Type B pancreatic cell (in vitro differentiated cells): ENCODE data around the gene OR7A17. TPM values are rescaled to one million over a fixed set of nuclear protein-coding genes. Genes with fewer than 3 reads are reported as not detected.

Source experiments
- DNase-seq: peaks from one replicate; pipeline ENCODE4 v3.0.0; 2021; ENCODE audit warnings: mixed read lengths; ENCODE audit not compliant: unreplicated experiment; ENCODE audit errors: extremely low spot score
- H3K27ac Mint-ChIP-seq: 2 replicates; pipeline ENCODE4 v1.8.0; 2021; ENCODE audit warnings: mild to moderate bottlenecking, mixed read lengths
- H3K27me3 Mint-ChIP-seq: 2 replicates; pipeline ENCODE4 v1.8.0; 2021; ENCODE audit warnings: mixed read lengths
- H3K36me3 Mint-ChIP-seq: 2 replicates; pipeline ENCODE4 v1.8.0; 2021; ENCODE audit warnings: mixed read lengths
- H3K4me1 Mint-ChIP-seq: one replicate; pipeline ENCODE4 v1.8.0; 2021; ENCODE audit warnings: mixed read lengths; ENCODE audit not compliant: unreplicated experiment
- H3K4me3 Mint-ChIP-seq: 2 replicates; pipeline ENCODE4 v1.8.0; 2021; ENCODE audit warnings: mild to moderate bottlenecking, mixed read lengths
- H3K9me3 Mint-ChIP-seq: 2 replicates; pipeline ENCODE4 v1.8.0; 2021; ENCODE audit warnings: mixed read lengths
- total RNA-seq: library from RNA; stranded (reverse); gene quantifications from 2 replicates; pipeline ENCODE4 v1.2.1, GENCODE V29; 2021; ENCODE audit warnings: low replicate concordance
- TF ChIP-seq, protein P1 (sequence below): fragments of 200-600 bp; sonication (generic); conservative IDR thresholded peaks from 2 replicates; pipeline ENCODE4 v1.5.0; 2021; ENCODE audit warnings: antibody characterized with exemption, mild to moderate bottlenecking

The OR7A17 gene
- total RNA-seq, 1 donor from 2014 or later, result not detected

DNA sequence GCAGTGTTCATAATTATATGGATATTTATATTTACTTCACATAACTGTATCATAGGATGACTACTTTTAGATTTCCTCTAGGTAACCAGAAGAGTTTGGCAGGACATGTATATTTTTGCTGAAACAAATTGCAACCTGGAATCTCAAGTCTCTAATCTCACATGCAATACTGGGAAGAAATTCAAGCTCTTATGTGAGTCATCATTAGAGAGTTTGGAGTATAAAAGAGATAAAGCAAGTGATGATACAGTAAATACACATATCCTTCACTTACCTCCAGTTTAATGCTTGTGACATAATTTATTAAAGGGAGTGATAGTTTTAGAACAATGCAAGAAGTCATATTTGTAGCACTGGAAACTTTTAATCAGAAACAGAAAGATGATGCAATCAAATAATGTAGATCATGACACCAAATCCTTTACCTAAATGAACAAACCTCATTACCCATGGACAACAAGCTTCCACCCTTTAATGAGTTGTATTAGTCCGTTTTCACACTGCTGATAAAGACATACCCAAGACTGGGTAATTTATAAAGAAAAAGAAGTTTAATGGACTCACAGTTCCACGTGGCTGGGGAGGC, 15.8 kb upstream of the OR7A17 start:
- TF ChIP-seq, protein P1, sequence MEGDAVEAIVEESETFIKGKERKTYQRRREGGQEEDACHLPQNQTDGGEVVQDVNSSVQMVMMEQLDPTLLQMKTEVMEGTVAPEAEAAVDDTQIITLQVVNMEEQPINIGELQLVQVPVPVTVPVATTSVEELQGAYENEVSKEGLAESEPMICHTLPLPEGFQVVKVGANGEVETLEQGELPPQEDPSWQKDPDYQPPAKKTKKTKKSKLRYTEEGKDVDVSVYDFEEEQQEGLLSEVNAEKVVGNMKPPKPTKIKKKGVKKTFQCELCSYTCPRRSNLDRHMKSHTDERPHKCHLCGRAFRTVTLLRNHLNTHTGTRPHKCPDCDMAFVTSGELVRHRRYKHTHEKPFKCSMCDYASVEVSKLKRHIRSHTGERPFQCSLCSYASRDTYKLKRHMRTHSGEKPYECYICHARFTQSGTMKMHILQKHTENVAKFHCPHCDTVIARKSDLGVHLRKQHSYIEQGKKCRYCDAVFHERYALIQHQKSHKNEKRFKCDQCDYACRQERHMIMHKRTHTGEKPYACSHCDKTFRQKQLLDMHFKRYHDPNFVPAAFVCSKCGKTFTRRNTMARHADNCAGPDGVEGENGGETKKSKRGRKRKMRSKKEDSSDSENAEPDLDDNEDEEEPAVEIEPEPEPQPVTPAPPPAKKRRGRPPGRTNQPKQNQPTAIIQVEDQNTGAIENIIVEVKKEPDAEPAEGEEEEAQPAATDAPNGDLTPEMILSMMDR, result no peak
- DNase-seq, result no peak
- no peaks in the 10 kb centered on the region for H3K36me3 Mint-ChIP-seq
- H3K4me1 Mint-ChIP-seq, result no peaks in the 10 kb centered on the region
- H3K27ac Mint-ChIP-seq, result no peak overlapping the region
- no peaks in the 10 kb centered on the region for H3K9me3 Mint-ChIP-seq
- H3K27me3 Mint-ChIP-seq, result no peaks in the 10 kb centered on the region
- no peak overlapping the region for H3K4me3 Mint-ChIP-seq

DNA sequence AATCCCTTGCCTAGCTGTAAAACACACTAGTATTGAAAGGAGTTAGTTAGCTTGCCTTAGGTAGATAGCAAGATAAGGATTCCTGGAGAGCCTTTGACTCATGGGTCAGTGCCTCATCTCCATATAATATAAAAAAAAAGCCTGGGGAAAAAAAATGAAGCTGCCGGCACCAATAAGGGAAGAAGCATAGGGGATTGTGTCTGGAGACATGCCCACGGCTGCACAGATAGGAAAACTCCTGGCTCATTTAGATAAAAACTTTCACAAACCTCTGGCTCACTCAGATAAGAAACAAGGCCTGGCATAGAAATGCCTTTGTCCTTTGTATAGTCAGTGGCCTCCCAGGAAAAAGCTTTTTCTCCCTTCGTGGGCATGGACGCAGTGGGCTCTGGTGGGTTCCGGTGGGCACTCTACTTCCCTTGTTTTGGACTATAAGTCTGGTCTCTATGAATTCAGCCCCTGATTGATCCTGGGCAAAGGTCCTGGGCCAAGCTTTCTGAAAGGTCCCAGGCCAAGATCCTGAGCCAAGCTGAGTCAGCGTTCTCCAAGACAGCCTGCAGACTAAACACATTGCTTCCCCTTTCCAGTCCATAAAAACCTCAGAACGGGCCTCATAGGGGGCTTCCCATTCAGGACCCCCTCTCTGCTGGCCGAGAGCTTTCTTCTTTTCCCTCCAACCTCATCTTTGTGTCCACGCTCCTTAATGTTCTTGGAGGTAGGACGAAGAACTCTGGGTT, 4.9 kb upstream of the OR7A17 start:
- no peaks in the 10 kb centered on the region for H3K36me3 Mint-ChIP-seq
- no peaks in the 10 kb centered on the region for H3K4me1 Mint-ChIP-seq
- no peak for DNase-seq
- no peaks in the 10 kb centered on the region for H3K27me3 Mint-ChIP-seq
- no peaks in the 10 kb centered on the region for H3K9me3 Mint-ChIP-seq
- TF ChIP-seq, protein P1, result no peak
- no peak overlapping the region for H3K4me3 Mint-ChIP-seq
- H3K27ac Mint-ChIP-seq, result no peak overlapping the region

DNA sequence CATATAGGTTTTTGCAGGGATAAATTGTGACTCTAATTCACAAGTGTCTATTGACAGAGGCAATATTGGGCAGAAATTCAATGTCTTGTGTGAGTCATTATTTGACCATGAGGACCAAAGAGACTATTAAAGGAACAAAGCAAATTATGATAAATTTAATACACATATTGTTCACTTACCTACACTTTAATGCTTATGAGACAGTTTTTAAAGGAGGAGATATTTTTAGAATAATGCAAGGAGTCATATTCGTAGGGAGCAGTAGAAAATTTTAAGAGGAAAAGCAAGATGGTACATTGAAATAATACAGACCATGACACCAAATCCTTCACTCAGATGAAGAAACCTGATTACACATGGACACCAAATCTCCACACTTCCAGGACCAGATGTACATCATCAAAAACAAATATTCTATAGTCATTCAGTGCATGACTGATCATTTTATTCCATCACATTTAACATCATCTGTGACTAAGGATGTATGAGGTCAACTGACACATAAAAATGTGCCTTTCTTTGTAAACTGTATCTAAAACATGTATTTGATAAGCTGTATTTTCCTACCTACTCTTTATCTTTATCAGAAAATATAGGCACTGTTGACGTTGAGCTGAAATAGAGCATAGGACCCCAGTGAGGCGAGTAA, 4.2 kb upstream of the OR7A17 start:
- Mint-ChIP-seq H3K36me3 (no peaks in the 10 kb centered on the region), H3K4me1 (no peaks in the 10 kb centered on the region), H3K27me3 (no peaks in the 10 kb centered on the region), H3K9me3 (no peaks in the 10 kb centered on the region), H3K4me3 (no peak overlapping the region), H3K27ac (no peak overlapping the region)
- TF ChIP-seq, protein P1, result no peak
- no peak for DNase-seq

- Mint-ChIP-seq H3K9me3 (peaks cover 5% of the 10 kb centered on the region), H3K4me3 (no peak overlapping the region), H3K27ac (no peak overlapping the region), H3K4me1 (no peaks in the 10 kb centered on the region), H3K27me3 (no peaks in the 10 kb centered on the region), H3K36me3 (no peaks in the 10 kb centered on the region)
- DNase-seq, result no peak
- TF ChIP-seq, protein P1, result peak; percentile 65
Observed at GRCh38 chr19:14871619-14872230, 14.2 kb downstream of the OR7A17 start.

DNA sequence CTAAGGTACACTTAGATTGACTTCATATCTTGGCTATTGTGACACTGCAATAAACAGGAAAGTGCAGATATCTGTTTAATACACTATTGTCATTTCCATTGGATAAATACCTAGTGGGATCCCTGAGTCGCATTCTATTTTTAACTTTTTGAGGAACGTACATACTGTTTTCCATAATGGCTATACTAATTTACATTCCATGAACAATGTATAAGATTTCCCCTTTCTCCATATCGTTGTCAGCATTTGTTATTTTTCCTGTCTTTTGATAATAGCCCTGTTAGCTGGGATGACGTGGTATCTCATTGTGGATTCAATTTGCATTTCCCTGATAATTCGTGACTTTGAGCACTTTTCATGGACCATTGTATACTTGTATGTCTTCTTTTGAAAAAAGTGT, 17.4 kb downstream of the OR7A17 start:
- Mint-ChIP-seq H3K27ac (no peak overlapping the region), H3K27me3 (no peaks in the 10 kb centered on the region), H3K4me3 (no peak overlapping the region), H3K36me3 (no peaks in the 10 kb centered on the region), H3K4me1 (no peaks in the 10 kb centered on the region), H3K9me3 (peaks cover 5% of the 10 kb centered on the region)
- TF ChIP-seq, protein P1, result no peak
- DNase-seq, result no peak
